Measurements from ENCODE around the gene DYTN. TPM values are rescaled to one million over a fixed set of nuclear protein-coding genes. Genes with fewer than 3 reads are reported as not detected.

DYTN gene, protein sequence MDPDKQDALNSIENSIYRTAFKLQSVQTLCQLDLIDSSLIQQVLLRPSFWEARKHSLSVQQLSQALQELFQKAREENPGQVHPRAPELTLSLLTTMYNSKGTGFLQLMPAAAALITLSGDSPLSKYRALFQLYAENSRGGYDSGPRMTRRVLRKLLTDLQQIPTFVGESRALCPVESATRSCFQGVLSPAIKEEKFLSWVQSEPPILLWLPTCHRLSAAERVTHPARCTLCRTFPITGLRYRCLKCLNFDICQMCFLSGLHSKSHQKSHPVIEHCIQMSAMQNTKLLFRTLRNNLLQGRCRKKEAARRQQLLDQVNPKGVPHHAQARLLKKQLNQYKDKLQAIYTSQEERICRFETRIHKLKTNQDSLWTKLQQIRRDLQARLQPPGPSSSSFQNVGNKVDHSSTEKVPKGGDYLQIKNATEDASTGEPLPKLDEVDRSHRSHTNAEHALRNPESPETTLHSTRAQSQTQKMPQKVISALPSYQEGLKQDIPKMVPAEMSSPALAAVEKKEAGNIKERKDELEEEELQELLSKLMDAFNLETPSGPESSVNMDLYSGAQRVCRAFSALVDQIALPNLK
- not detected for total RNA-seq
- polyA plus RNA-seq (ENCODE audit: insufficient read length in 2 of 2), result not detected
- long read RNA-seq, donor 1, partial matches to known transcripts, result 25 of 31 reads
- long read RNA-seq, donor 1, other reads (novel, unspliced or antisense), result 6 of 31 reads
- long read RNA-seq, donor 2, result 0 reads
- long read RNA-seq, donor 3, result 0 reads
- long read RNA-seq, donor 4, result 0 reads

DNA sequence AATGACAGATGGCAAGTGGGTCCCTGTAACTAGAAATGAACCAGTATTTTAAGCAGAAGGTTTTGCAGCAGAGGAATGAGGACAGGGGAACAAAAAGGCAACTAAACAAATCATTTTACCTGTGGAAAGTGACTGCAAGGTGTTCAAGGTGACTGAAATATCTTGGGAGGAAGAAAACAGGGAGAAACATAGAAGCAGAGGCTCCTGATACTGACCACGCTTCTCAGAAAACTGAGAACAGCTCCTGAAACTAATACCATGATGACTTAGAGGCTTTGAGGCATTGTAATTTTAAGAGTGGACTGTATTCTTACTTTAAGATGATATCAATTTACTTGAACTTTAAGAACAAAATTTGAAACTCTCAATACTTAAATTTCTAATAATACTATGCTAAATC is at the start of gene DYTN:
Gene DYTN (minus strand): TSS at position 101 of the 400 bp plus-strand sequence. CDS start 117 bp downstream, outside the sequence.
- Histone ChIP-seq H3K4me3 (ENCODE audit: low read depth, low read length) (no peak within 1 kb of the TSS), H3K36me3 (ENCODE audit: control insufficient read depth, insufficient read depth, low read length) (no peaks in the 10 kb centered on the region), H3K27ac (ENCODE audit: low read depth, low read length) (no peak within 1 kb of the TSS), H3K4me1 (ENCODE audit: control insufficient read depth, insufficient read depth, low read length) (no peaks in the 10 kb centered on the region), H3K27me3 (ENCODE audit: control insufficient read depth, insufficient read depth, low read length) (no peaks in the 10 kb centered on the region), H3K9me3 (ENCODE audit: control insufficient read depth, insufficient read depth, low read length) (no peaks in the 10 kb centered on the region)
- DNase-seq (ENCODE audit: low read depth in 4 of 6, low spot score in 6 of 6), result no peak
- WGBS (ENCODE audit: insufficient coverage), result no CpG with 5 or more reads among the region's 1 CpG

DNA sequence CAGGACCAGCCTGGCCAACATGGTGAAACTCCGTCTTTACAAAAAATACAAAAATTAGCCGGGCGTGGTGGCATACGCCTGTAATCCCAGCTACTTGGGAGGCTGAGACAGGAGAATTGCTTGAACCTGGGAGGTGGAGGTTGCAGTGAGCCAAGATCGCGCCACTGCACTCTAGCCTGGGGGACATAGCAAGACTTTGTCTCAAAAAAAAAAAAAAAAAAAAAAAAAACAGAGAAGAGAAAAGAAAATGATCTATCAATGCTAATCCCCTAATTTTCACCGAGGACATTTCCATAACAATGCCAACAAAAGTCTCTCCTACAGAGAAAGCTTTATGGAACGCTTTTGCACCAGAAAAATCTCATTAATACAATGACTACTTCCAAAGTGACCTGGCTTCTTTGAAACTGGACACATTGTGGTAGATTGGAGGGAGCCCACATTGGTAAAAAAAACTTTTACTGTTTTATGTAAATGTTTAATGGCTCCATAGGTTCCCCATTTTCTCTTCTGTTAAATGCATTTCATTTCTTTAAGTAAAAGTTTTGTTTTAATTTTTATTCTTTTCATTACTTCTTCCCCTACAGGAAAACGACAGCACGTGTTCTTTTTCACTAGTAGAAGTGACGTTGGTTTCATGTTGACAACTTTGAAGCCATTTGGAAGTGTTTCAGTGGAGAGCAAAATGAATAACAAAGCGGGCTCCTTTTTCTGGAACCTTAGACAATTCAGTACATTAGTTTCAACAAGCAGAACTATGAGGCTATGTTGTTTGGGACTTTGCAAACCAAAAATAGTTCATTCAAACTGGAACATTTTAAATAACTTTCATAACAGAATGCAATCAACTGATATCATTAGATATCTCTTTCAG is 48.1 kb upstream of the DYTN start:
- Histone ChIP-seq H3K9me3 (ENCODE audit: control insufficient read depth, insufficient read depth, low read length) (no peaks in the 10 kb centered on the region), H3K4me3 (ENCODE audit: low read depth, low read length) (peak overlapping the region; percentile 77), H3K27me3 (ENCODE audit: control insufficient read depth, insufficient read depth, low read length) (no peaks in the 10 kb centered on the region), H3K36me3 (ENCODE audit: control insufficient read depth, insufficient read depth, low read length) (peaks cover 3% of the 10 kb centered on the region), H3K4me1 (ENCODE audit: control insufficient read depth, insufficient read depth, low read length) (peaks cover 7% of the 10 kb centered on the region), H3K27ac (ENCODE audit: low read depth, low read length) (no peak overlapping the region)
- WGBS (ENCODE audit: insufficient coverage), result no CpG with 5 or more reads among the region's 12 CpGs
- no peak for DNase-seq (ENCODE audit: low read depth in 4 of 6, low spot score in 6 of 6)

DNA sequence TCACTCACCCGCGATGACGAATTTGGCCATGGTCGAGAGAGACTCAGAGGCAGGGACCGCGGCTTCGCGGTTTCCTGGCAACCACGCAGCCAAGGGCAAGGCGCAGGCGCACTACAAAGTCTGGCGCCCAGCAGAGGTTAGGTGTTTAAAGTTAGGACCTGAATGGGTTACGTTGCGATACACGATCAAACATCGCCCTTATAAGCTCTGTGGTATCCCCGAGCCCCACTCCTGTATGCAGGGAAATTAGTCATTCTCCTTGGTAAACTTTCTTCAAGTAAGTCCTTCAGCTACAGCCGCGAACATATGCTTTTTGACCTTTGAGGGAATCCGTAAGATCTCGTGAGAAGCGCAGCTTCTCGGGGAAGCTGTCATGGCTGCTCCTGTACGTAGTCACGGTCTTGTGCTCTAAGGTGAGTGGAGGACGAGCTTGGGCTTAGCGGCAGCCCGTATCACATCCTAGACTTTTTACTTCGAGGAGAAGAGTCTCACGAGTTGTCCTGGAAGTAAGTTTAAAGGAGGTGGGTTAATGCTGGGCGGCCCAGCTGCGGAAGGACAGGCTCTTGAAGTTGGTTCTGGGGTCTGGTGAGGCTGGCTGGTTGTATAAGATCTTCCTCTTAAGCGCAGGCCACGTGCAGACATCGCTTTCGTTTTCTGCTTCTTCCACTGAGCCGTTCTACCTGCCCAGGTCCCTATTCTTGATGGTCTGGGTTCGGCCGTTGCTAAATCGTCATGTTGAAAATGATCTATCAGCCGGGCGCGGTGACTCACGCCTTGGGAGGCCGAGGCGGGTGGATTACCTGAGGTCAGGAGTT is 47.3 kb upstream of the DYTN start, which contains the start of the genes FASTKD2 and MDH1B:
Gene FASTKD2 (plus strand): TSS at position 365 of the 815 bp plus-strand sequence. CDS start 1,088 bp downstream, outside the sequence.
Gene MDH1B (minus strand): TSS at position 87 of the 815 bp plus-strand sequence. CDS start 57 bp downstream, at position 30.
- peak within 1 kb of the TSS; percentile 77 for H3K4me3 ChIP-seq (ENCODE audit: low read depth, low read length)
- no peaks in the 10 kb centered on the region for H3K9me3 ChIP-seq (ENCODE audit: control insufficient read depth, insufficient read depth, low read length)
- peak; percentile 88 to 98 (median 96) for DNase-seq (ENCODE audit: low read depth in 4 of 6, low spot score in 6 of 6)
- WGBS (ENCODE audit: insufficient coverage), result 0% methylated on average over 46 of the region's 46 CpGs
- H3K27ac ChIP-seq (ENCODE audit: low read depth, low read length), result peak within 1 kb of the TSS; percentile 54
- peaks cover 3% of the 10 kb centered on the region for H3K36me3 ChIP-seq (ENCODE audit: control insufficient read depth, insufficient read depth, low read length)
- no peaks in the 10 kb centered on the region for H3K27me3 ChIP-seq (ENCODE audit: control insufficient read depth, insufficient read depth, low read length)
- H3K4me1 ChIP-seq (ENCODE audit: control insufficient read depth, insufficient read depth, low read length), result peaks cover 7% of the 10 kb centered on the region

DNA sequence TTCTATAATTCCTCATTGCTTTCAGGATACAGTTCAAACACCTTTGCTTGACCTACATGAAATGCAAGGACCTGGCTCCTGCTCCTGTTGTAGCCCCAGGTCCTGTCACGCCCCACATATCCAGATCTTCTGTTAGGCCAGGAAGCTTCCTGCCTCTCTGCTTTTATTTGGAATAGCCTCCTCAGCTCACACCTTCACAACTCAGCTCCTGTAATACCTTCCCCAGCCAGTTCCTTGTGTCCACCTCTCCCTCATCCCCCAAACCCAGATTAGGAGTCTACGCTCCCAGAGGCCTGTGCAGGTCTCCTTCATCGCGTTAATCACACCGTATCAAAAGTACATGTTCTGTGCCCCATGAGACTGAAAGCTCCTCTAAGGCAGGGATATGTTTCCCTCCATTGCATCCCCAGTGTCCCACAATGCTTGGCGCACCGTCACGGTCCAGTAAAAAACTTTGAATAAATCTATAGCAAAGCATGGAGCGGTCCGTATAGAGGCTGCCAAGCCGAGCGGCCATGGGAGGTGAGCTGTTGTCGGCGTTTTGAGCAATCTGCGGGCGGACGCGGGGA is 46.6 kb upstream of the DYTN start:
- Histone ChIP-seq H3K9me3 (ENCODE audit: control insufficient read depth, insufficient read depth, low read length) (no peaks in the 10 kb centered on the region), H3K27me3 (ENCODE audit: control insufficient read depth, insufficient read depth, low read length) (no peaks in the 10 kb centered on the region), H3K4me1 (ENCODE audit: control insufficient read depth, insufficient read depth, low read length) (peaks cover 7% of the 10 kb centered on the region), H3K4me3 (ENCODE audit: low read depth, low read length) (peak overlapping the region; percentile 77), H3K36me3 (ENCODE audit: control insufficient read depth, insufficient read depth, low read length) (peaks cover 3% of the 10 kb centered on the region), H3K27ac (ENCODE audit: low read depth, low read length) (peak overlapping the region; percentile 10)
- DNase-seq (ENCODE audit: low read depth in 4 of 6, low spot score in 6 of 6), result no peak
- 4% methylated on average over 18 of the region's 18 CpGs for WGBS (ENCODE audit: insufficient coverage)

DNA sequence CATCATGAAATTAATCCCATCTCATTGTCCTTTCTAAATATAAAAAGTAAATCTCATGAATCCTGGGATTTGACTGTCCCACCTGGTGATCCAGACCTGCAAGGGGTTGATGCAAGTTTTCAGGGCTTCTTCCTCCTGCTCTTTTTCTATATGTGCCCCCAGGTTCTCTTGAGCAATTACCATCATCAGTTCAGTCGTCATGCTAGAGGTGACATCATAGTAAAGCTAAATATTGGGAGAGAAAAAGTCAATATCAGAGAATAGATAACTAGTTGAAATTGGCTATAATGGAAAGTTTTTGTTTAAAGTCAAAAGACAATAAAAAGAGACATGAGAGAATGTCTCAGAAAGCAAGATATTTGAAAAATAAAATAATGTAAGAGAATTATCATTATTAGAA is 38.6 kb upstream of the DYTN start:
- Histone ChIP-seq H3K4me3 (ENCODE audit: low read depth, low read length) (no peak overlapping the region), H3K9me3 (ENCODE audit: control insufficient read depth, insufficient read depth, low read length) (no peaks in the 10 kb centered on the region), H3K4me1 (ENCODE audit: control insufficient read depth, insufficient read depth, low read length) (no peaks in the 10 kb centered on the region), H3K27ac (ENCODE audit: low read depth, low read length) (no peak overlapping the region), H3K36me3 (ENCODE audit: control insufficient read depth, insufficient read depth, low read length) (peaks cover 4% of the 10 kb centered on the region), H3K27me3 (ENCODE audit: control insufficient read depth, insufficient read depth, low read length) (no peaks in the 10 kb centered on the region)
- no peak for DNase-seq (ENCODE audit: low read depth in 4 of 6, low spot score in 6 of 6)
- no CpG with 5 or more reads among the region's 1 CpG for WGBS (ENCODE audit: insufficient coverage)

DNA sequence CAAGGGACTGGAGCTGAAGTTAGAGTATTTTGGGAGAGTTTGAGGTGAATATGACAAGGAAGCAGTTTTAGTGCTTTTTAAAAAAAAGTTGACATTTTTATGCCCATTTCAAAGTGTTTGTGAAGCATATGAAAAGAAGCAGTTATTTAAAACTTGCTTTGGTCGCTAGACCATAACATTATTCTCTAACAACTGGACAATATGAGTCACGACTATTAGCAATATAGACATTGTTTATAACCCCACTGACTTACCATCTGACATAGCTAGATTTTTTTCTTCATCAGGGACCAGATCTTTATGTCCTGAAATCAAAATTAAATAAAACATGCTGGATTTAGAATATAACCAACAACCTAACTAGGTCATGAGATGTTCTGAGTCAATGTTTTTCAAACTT is 22.6 kb upstream of the DYTN start:
- H3K36me3 ChIP-seq (ENCODE audit: control insufficient read depth, insufficient read depth, low read length), result no peaks in the 10 kb centered on the region
- H3K4me1 ChIP-seq (ENCODE audit: control insufficient read depth, insufficient read depth, low read length), result no peaks in the 10 kb centered on the region
- no peak overlapping the region for H3K27ac ChIP-seq (ENCODE audit: low read depth, low read length)
- no peaks in the 10 kb centered on the region for H3K9me3 ChIP-seq (ENCODE audit: control insufficient read depth, insufficient read depth, low read length)
- DNase-seq (ENCODE audit: low read depth in 4 of 6, low spot score in 6 of 6), result no peak
- H3K4me3 ChIP-seq (ENCODE audit: low read depth, low read length), result no peak overlapping the region
- WGBS (ENCODE audit: insufficient coverage), result no CpG with 5 or more reads among the region's 2 CpGs
- no peaks in the 10 kb centered on the region for H3K27me3 ChIP-seq (ENCODE audit: control insufficient read depth, insufficient read depth, low read length)

DNA sequence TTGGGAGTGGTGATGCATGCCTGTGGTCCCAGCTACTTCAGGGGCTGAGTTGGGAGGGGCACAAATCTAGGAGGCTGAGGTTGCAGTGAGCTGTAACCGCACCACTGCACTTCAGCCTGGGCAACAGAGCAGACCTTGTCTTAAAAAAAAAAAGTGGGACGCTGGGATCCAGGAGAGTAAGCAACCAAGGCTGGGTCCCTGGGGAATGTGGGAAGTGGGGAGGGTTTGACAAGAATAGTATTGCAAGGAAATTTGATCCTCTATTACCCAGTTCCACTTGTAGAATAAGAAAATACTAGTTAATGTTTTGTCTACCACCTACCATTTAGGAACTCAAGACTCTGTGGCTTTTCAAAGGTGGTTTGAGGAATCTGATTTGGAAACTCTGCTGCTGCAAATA is 21.1 kb upstream of the DYTN start:
- Histone ChIP-seq H3K9me3 (ENCODE audit: control insufficient read depth, insufficient read depth, low read length) (no peaks in the 10 kb centered on the region), H3K27me3 (ENCODE audit: control insufficient read depth, insufficient read depth, low read length) (no peaks in the 10 kb centered on the region), H3K4me3 (ENCODE audit: low read depth, low read length) (no peak overlapping the region), H3K4me1 (ENCODE audit: control insufficient read depth, insufficient read depth, low read length) (no peaks in the 10 kb centered on the region), H3K36me3 (ENCODE audit: control insufficient read depth, insufficient read depth, low read length) (no peaks in the 10 kb centered on the region), H3K27ac (ENCODE audit: low read depth, low read length) (no peak overlapping the region)
- WGBS (ENCODE audit: insufficient coverage), result 100% methylated on average over 1 of the region's 2 CpGs
- no peak for DNase-seq (ENCODE audit: low read depth in 4 of 6, low spot score in 6 of 6)

DNA sequence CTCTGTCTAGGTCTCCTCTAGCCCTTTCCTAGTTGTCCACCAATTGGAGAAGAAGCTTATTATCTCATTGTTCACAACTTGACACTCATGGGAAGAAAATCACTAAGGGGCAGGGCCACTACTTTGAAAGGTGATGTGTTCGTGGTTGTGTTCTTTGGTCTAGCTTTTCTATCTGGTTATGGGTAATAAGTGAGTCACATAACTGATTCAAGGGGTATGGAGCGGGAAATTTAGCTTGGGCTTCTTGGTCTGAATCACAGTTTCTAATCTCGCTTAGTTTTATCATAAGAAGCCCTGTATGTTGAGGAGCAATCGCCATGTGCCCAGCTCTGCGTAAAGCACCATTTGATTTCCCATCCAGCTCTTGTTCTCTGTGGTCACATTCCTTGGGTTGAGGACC is 18.7 kb upstream of the DYTN start:
- H3K36me3 ChIP-seq (ENCODE audit: control insufficient read depth, insufficient read depth, low read length), result no peaks in the 10 kb centered on the region
- no peaks in the 10 kb centered on the region for H3K4me1 ChIP-seq (ENCODE audit: control insufficient read depth, insufficient read depth, low read length)
- H3K9me3 ChIP-seq (ENCODE audit: control insufficient read depth, insufficient read depth, low read length), result no peaks in the 10 kb centered on the region
- DNase-seq (ENCODE audit: low read depth in 4 of 6, low spot score in 6 of 6), result no peak
- no peak overlapping the region for H3K4me3 ChIP-seq (ENCODE audit: low read depth, low read length)
- H3K27me3 ChIP-seq (ENCODE audit: control insufficient read depth, insufficient read depth, low read length), result no peaks in the 10 kb centered on the region
- H3K27ac ChIP-seq (ENCODE audit: low read depth, low read length), result no peak overlapping the region
- 96% methylated on average over 5 of the region's 5 CpGs for whole genome bisulfite sequencing (ENCODE audit: insufficient coverage)
